Esophagus muscularis mucosa (tissue), 2 donors: Measurements from ENCODE around the gene PMAIP1.

ENCODE experiments used
- POLR2A ChIP-seq: fragments of 450-650 bp; IDR thresholded peaks from one replicate; pipeline ENCODE4 v1.6.1; 2017; ENCODE audit warnings: antibody characterized with exemption, moderate library complexity, mild to moderate bottlenecking, low read depth
- POLR2AphosphoS5 ChIP-seq, 2 donors: sonication (generic); formaldehyde crosslinking; IDR thresholded peaks; one replicate each; pipeline ENCODE4 v1.6.1; 2017; ENCODE audit warnings: antibody characterized with exemption in 2 of 2

- no peak for TF ChIP-seq POLR2A
- TF ChIP-seq POLR2AphosphoS5 (IDR thresholded peaks at IDR 0.05), result no peak
These were observed 9.0 kb downstream of the PMAIP1 start for GRCh38 chr18:59908799-59909198.
